PC-3 (cell line): ENCODE measurements around the gene RNASEH2B.

ENCODE experiments used
- EZH2 ChIP-seq: fragments of 300-600 bp; sonication (generic); IDR thresholded peaks from one replicate; pipeline ENCODE4 v1.6.1; 2017; ENCODE audit warnings: antibody characterized with exemption, mild to moderate bottlenecking, low read length; ENCODE audit not compliant: unreplicated experiment
- EZH2phosphoT487 ChIP-seq: fragments of 300-600 bp; sonication (generic); IDR thresholded peaks from 2 replicates; pipeline ENCODE4 v1.6.1; 2018; ENCODE audit warnings: mild to moderate bottlenecking, antibody characterized with exemption, low read length, borderline replicate concordance
- TF ChIP-seq, protein P1 (sequence below): fragments of 300-600 bp; sonication (generic); conservative IDR thresholded peaks from 2 replicates; pipeline ENCODE4 v1.5.1; 2017; ENCODE audit warnings: antibody characterized with exemption, low read depth, mild to moderate bottlenecking, low read length

DNA sequence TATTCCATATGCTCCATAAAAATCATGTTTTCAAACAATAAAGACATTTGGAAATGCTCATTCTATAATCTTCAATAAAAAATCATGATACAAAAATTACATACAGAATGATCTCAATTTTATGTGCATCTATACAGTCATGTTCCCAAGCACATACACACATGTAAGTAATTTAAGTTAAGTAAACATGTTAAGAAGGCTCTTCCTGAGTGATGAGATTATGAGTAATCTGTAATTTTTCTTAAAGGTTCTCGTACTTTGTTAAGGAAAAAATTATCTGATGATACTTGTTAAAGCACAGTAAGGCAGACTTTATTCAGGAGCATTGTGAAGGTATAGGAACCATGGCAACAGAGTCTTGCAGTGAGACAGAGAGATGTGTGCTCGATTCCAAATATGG is 36.1 kb upstream of the RNASEH2B start:
- no peak for TF ChIP-seq EZH2
- TF ChIP-seq, protein P1, sequence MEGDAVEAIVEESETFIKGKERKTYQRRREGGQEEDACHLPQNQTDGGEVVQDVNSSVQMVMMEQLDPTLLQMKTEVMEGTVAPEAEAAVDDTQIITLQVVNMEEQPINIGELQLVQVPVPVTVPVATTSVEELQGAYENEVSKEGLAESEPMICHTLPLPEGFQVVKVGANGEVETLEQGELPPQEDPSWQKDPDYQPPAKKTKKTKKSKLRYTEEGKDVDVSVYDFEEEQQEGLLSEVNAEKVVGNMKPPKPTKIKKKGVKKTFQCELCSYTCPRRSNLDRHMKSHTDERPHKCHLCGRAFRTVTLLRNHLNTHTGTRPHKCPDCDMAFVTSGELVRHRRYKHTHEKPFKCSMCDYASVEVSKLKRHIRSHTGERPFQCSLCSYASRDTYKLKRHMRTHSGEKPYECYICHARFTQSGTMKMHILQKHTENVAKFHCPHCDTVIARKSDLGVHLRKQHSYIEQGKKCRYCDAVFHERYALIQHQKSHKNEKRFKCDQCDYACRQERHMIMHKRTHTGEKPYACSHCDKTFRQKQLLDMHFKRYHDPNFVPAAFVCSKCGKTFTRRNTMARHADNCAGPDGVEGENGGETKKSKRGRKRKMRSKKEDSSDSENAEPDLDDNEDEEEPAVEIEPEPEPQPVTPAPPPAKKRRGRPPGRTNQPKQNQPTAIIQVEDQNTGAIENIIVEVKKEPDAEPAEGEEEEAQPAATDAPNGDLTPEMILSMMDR, result no peak
- TF ChIP-seq EZH2phosphoT487, result no peak
